PC-3 (cell line): ENCODE measurements around the gene ABCA5. TPM values are rescaled to one million over a fixed set of nuclear protein-coding genes. Genes with fewer than 3 reads are reported as not detected.

Experiments
- ATAC-seq: fragments of 200-7000 bp; cut with Tn5 transposase; 2 replicates; pipeline ENCODE4 v1.9.1; 2020; ENCODE audit warnings: mild to moderate bottlenecking, moderate library complexity
- BruUV-seq: library from RNA; stranded (reverse); fragments of 400-500 nt; replicated peaks from 2 replicates; lab custom pipeline; 2021; lab: Mats Ljungman, UMichigan
- CTCF ChIA-PET: fragments of 300-600 bp; sonication (Branson Sonifier 250); formaldehyde crosslinking; loops from one replicate; lab custom pipeline; 2022; ENCODE audit warnings: antibody characterized with exemption; lab: Charles Lee
- POLR2A ChIA-PET: fragments of 300-600 bp; sonication (Branson Sonifier 250); formaldehyde crosslinking; loops from one replicate; lab custom pipeline; 2022; ENCODE audit warnings: antibody characterized with exemption; ENCODE audit not compliant: unreplicated experiment; lab: Charles Lee
- DNase-seq: peaks from one replicate; pipeline ENCODE4 v3.0.0-alpha.2; 2015
- H2AFZ ChIP-seq: fragments of 300-600 bp; sonication (generic); 2 replicates; pipeline ENCODE4 v1.6.0; 2016; ENCODE audit warnings: antibody characterized with exemption, low read length
- H3F3A ChIP-seq: fragments of 300-600 bp; sonication (generic); one replicate; pipeline ENCODE4 v1.6.0; 2017; ENCODE audit warnings: antibody characterized with exemption, low read length, control low read depth, mild to moderate bottlenecking; ENCODE audit not compliant: unreplicated experiment
- H3K27ac ChIP-seq: fragments of 300-600 bp; sonication (generic); 2 replicates; pipeline ENCODE4 v1.5.1; 2016; ENCODE audit warnings: mild to moderate bottlenecking, low read length
- H3K27me3 ChIP-seq: fragments of 300-600 bp; sonication (generic); 2 replicates; pipeline ENCODE4 v1.6.1; 2016; ENCODE audit warnings: low read length, mixed read lengths
- H3K36me3 ChIP-seq: fragments of 300-600 bp; sonication (generic); 2 replicates; pipeline ENCODE4 v1.6.1; 2016; ENCODE audit warnings: low read depth, mixed run types, low read length, mixed read lengths
- H3K4me1 ChIP-seq: fragments of 300-600 bp; sonication (generic); 2 replicates; pipeline ENCODE4 v1.5.1; 2016; ENCODE audit warnings: low read length; ENCODE audit not compliant: insufficient read depth
- H3K4me2 ChIP-seq: fragments of 300-600 bp; sonication (generic); 2 replicates; pipeline ENCODE4 v1.6.0; 2016; ENCODE audit warnings: low read length
- H3K4me3 ChIP-seq: fragments of 300-600 bp; sonication (generic); 2 replicates; pipeline ENCODE4 v1.5.1; 2016; ENCODE audit warnings: mild to moderate bottlenecking, low read length, mixed read lengths
- H3K79me2 ChIP-seq: fragments of 300-600 bp; sonication (generic); 2 replicates; pipeline ENCODE4 v1.6.1; 2017; ENCODE audit warnings: low read length, mixed read lengths
- H3K9ac ChIP-seq: fragments of 300-600 bp; sonication (generic); 2 replicates; pipeline ENCODE4 v1.6.0; 2016; ENCODE audit warnings: mild to moderate bottlenecking, low read length
- H3K9me2 ChIP-seq: fragments of 300-600 bp; sonication (generic); replicated peaks from 2 replicates; pipeline ENCODE4 v1.6.1; 2016; ENCODE audit warnings: mixed run types, low read length, mixed read lengths
- H3K9me3 ChIP-seq: fragments of 300-600 bp; sonication (generic); 2 replicates; pipeline ENCODE4 v1.6.1; 2016; ENCODE audit warnings: low read length, mixed read lengths
- H4K20me1 ChIP-seq: fragments of 300-600 bp; sonication (generic); 2 replicates; pipeline ENCODE4 v1.6.1; 2016; ENCODE audit warnings: low read length, mixed read lengths
- EZH2 ChIP-seq: fragments of 300-600 bp; sonication (generic); IDR thresholded peaks from one replicate; pipeline ENCODE4 v1.6.1; 2017; ENCODE audit warnings: antibody characterized with exemption, mild to moderate bottlenecking, low read length; ENCODE audit not compliant: unreplicated experiment
- EZH2phosphoT487 ChIP-seq: fragments of 300-600 bp; sonication (generic); IDR thresholded peaks from 2 replicates; pipeline ENCODE4 v1.6.1; 2018; ENCODE audit warnings: mild to moderate bottlenecking, antibody characterized with exemption, low read length, borderline replicate concordance
- intact Hi-C: fragments of 100-400 bp; cut with micrococcal nuclease; formaldehyde crosslinking; loops from 2 replicates; pipeline ENCODE4 v1.9.0; 2023
- total RNA-seq: library from RNA; depleted of rRNA; stranded (reverse); fragments of >200 nt; gene quantifications from 2 replicates; pipeline ENCODE4 v1.2.3, GENCODE V29; 2014
- TF ChIP-seq, protein P1 (sequence below): fragments of 300-600 bp; sonication (generic); conservative IDR thresholded peaks from 2 replicates; pipeline ENCODE4 v1.5.1; 2017; ENCODE audit warnings: antibody characterized with exemption, low read depth, mild to moderate bottlenecking, low read length

The ABCA5 gene
- total RNA-seq, 1 experiment from 2014 or later = 7.0 TPM

GRCh38 chr17:69239611-69240600 lies 87.0 kb downstream of the ABCA5 start:
- Histone ChIP-seq H2AFZ (no peak overlapping the region), H3K36me3 (no peaks in the 10 kb centered on the region), H3F3A (no peaks in the 10 kb centered on the region), H3K79me2 (no peaks in the 10 kb centered on the region), H3K4me1 (no peaks in the 10 kb centered on the region), H3K27ac (no peak overlapping the region), H3K4me2 (no peak overlapping the region), H3K9ac (no peak overlapping the region), H3K9me2 (no peaks in the 10 kb centered on the region), H3K9me3 (no peaks in the 10 kb centered on the region), H3K4me3 (no peak overlapping the region), H4K20me1 (no peaks in the 10 kb centered on the region), H3K27me3 (no peaks in the 10 kb centered on the region)
- ATAC-seq (no peak), DNase-seq (no peak)
- intact Hi-C loops = loop anchor here (10.0 kb wide), 2 partner anchors 595 to 705 kb away; no protein-coding TSS in a partner anchor
- TF ChIP-seq, protein P1, sequence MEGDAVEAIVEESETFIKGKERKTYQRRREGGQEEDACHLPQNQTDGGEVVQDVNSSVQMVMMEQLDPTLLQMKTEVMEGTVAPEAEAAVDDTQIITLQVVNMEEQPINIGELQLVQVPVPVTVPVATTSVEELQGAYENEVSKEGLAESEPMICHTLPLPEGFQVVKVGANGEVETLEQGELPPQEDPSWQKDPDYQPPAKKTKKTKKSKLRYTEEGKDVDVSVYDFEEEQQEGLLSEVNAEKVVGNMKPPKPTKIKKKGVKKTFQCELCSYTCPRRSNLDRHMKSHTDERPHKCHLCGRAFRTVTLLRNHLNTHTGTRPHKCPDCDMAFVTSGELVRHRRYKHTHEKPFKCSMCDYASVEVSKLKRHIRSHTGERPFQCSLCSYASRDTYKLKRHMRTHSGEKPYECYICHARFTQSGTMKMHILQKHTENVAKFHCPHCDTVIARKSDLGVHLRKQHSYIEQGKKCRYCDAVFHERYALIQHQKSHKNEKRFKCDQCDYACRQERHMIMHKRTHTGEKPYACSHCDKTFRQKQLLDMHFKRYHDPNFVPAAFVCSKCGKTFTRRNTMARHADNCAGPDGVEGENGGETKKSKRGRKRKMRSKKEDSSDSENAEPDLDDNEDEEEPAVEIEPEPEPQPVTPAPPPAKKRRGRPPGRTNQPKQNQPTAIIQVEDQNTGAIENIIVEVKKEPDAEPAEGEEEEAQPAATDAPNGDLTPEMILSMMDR = no peak
- TF ChIP-seq EZH2 (no peak), EZH2phosphoT487 (no peak)
- POLR2A ChIA-PET = no interaction called here
- no TSS peak for BruUV-seq
- CTCF ChIA-PET = interaction anchor here (0.7 kb wide), 1 partner anchor 228 kb away, joined by 3 read pairs; no protein-coding TSS in a partner anchor

DNA sequence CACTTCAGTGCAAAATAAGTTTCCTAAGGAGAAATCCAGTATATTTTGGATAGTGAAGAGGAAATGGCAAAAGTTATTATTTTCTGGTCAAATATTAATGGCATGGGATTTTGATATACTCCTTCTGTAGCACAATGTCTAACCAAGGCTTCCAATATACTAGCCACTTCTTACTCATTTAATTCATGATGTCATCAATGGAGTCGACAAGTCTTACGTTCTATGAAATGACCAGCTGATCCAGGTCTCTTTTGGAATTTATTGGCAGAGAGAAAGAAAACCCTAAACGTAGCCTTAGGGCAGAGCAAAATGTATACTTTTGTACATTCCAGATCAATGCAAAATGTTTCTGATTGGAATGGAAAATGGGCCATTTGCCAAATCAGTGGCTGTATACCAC lies 90.0 kb downstream of the ABCA5 start:
- H3K9ac ChIP-seq = no peak overlapping the region
- DNase-seq (no peak), ATAC-seq (no peak)
- no peak overlapping the region for H3K27ac ChIP-seq
- intact Hi-C loops = no loop called here
- H3K27me3 ChIP-seq = no peaks in the 10 kb centered on the region
- peaks cover 7% of the 10 kb centered on the region; the same call in 1 of the 2 replicates for H3K9me3 ChIP-seq
- no peak overlapping the region for H3K4me3 ChIP-seq
- no peaks in the 10 kb centered on the region for H3K9me2 ChIP-seq
- no peaks in the 10 kb centered on the region for H3F3A ChIP-seq
- POLR2A ChIA-PET = no interaction called here
- no peak overlapping the region for H2AFZ ChIP-seq
- no peaks in the 10 kb centered on the region for H4K20me1 ChIP-seq
- H3K79me2 ChIP-seq = no peaks in the 10 kb centered on the region
- TF ChIP-seq, protein P1 = no peak
- TF ChIP-seq EZH2 = no peak
- TF ChIP-seq EZH2phosphoT487 = no peak
- no peak overlapping the region for H3K4me2 ChIP-seq
- BruUV-seq = no TSS peak
- CTCF ChIA-PET = no interaction called here
- H3K4me1 ChIP-seq = no peaks in the 10 kb centered on the region
- no peaks in the 10 kb centered on the region for H3K36me3 ChIP-seq

DNA sequence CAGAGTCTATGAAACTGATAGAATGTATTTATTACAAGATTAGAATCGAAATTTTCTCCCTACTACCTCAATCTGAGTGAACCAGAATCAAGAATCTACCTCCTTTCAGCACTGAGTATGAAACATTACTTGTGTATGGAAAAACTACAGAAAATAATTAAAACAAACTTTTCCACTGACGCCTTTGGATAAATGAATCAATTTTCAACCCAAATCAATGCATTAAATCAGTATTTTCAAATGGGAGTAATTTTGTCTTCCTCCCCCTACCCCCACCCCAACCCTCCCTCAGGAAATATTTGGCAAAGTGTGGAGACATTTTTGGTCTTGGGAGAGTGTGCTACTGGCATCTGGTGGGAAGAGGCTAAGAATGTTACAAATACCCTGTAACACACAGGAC lies 90.5 kb downstream of the ABCA5 start:
- ATAC-seq = no peak
- ChIA-PET POLR2A (no interaction called here), CTCF (interaction anchor here (0.7 kb wide), 1 partner anchor 325 kb away, joined by 3 read pairs; no protein-coding TSS in a partner anchor)
- Histone ChIP-seq H3K27ac (no peak overlapping the region), H3K27me3 (no peaks in the 10 kb centered on the region), H3K36me3 (no peaks in the 10 kb centered on the region), H4K20me1 (no peaks in the 10 kb centered on the region), H3K4me1 (no peaks in the 10 kb centered on the region), H3K9me3 (peaks cover 7% of the 10 kb centered on the region; the same call in 1 of the 2 replicates), H3K79me2 (no peaks in the 10 kb centered on the region), H3K4me2 (no peak overlapping the region), H2AFZ (no peak overlapping the region), H3F3A (no peaks in the 10 kb centered on the region), H3K9me2 (no peaks in the 10 kb centered on the region), H3K4me3 (no peak overlapping the region), H3K9ac (no peak overlapping the region)
- TF ChIP-seq EZH2 (no peak), EZH2phosphoT487 (no peak)
- TF ChIP-seq, protein P1 = no peak
- intact Hi-C loops = no loop called here
- BruUV-seq = no TSS peak
- no peak for DNase-seq
